PFSK-1 (cell line): ENCODE measurements around the gene ALKBH5.

ENCODE experiments used
- FOXP2 ChIP-seq: optimal IDR thresholded peaks from 2 replicates; pipeline ENCODE3; 2011; ENCODE audit warnings: borderline replicate concordance, control low read depth, inconsistent platforms; ENCODE audit not compliant: insufficient read depth; ENCODE audit errors: extremely low read length, extremely low read depth
- POLR2AphosphoS5 ChIP-seq: IDR thresholded peaks from 2 replicates; pipeline ENCODE4 v1.6.1; 2012; ENCODE audit warnings: low read depth, mild to moderate bottlenecking, control low read depth, low read length, moderate library complexity
- REST ChIP-seq, 2 experiments: IDR thresholded peaks; 2 replicates each; pipeline versions ENCODE4 v1.6.1 to v1.8.0; 2011 to 2012; ENCODE audit warnings: low read depth in 2 of 2, low read length in 2 of 2, control low read depth in 1 of 2, inconsistent platforms in 1 of 2, mild to moderate bottlenecking in 1 of 2, moderate library complexity in 1 of 2; ENCODE audit not compliant: insufficient read depth in 1 of 2
- SIN3A ChIP-seq: IDR thresholded peaks from 2 replicates; pipeline ENCODE4 v1.6.1; 2012; ENCODE audit warnings: mild to moderate bottlenecking, low read length, moderate library complexity, borderline replicate concordance; ENCODE audit not compliant: insufficient read depth
- TAF1 ChIP-seq: IDR thresholded peaks from 2 replicates; pipeline ENCODE4 v1.6.1; 2012; ENCODE audit warnings: low read length, control low read depth, borderline replicate concordance; ENCODE audit not compliant: insufficient read depth

GRCh38 chr17:18167421-18167820 is 16.2 kb upstream of the ALKBH5 start:
- TF ChIP-seq SIN3A (no peak), FOXP2 (no peak), TAF1 (no peak), POLR2AphosphoS5 (no peak), REST (IDR thresholded peaks at IDR 0.05; ENCODE audit: insufficient read depth in 1 of 2, low read depth in 2 of 2, low read length in 2 of 2) (no peak)
